Kasumi-1 (cell line): ENCODE data around the gene CCDC121.

Experiments used
- DNase-seq, 2 experiments: peaks; one replicate each; lab custom pipeline; 2025; lab: John Stamatoyannopoulos, UW

CCDC121 gene

GRCh38 chr2:27582129-27582694, 46.6 kb downstream of the CCDC121 start:
- DNase-seq, result no peak

- no peak for DNase-seq
Observed at GRCh38 chr2:27581417-27582128, 47.2 kb downstream of the CCDC121 start.
